Stomach (tissue), 9 donors: Measurements from ENCODE around the gene SLC25A6. TPM values are rescaled to one million over a fixed set of nuclear protein-coding genes. Genes with fewer than 3 reads are reported as not detected.

Experiments
- DNase-seq, 2 donors: peaks; one replicate each; pipeline versions ENCODE4 v3.0.0 to v3.0.0-alpha.2; 2013 to 2019
- H3K27ac ChIP-seq, 5 donors: fragments of 200-600 bp in 4 of 5; sonication (generic) in 4 of 5; one replicate each; pipeline ENCODE4 v1.5.1; 2013 to 2019; ENCODE audit warnings: mild to moderate bottlenecking in 1 of 5, moderate library complexity in 1 of 5
- H3K27me3 ChIP-seq, 3 donors: fragments of 200-600 bp; sonication (generic); one replicate each; pipeline ENCODE4 v1.5.1; 2017 to 2019; ENCODE audit warnings: mixed run types in 1 of 3
- H3K36me3 ChIP-seq, 4 donors: fragments of 200-600 bp; sonication (generic); 1 replicate in 3 of 4; 2 replicates in 1 of 4; pipeline ENCODE4 v1.5.1; 2016 to 2019
- H3K4me1 ChIP-seq, 4 donors: fragments of 200-600 bp; sonication (generic); one replicate each; pipeline ENCODE4 v1.5.1; 2016 to 2019
- H3K4me3 ChIP-seq, 4 donors: fragments of 200-600 bp; sonication (generic) in 3 of 4; one replicate each; pipeline ENCODE4 v1.5.1; 2016 to 2019; ENCODE audit warnings: mild to moderate bottlenecking in 1 of 4
- H3K9me3 ChIP-seq, 4 donors: fragments of 200-600 bp; sonication (generic); one replicate each; pipeline ENCODE4 v1.5.1; 2016 to 2019
- EP300 ChIP-seq: sonication (generic); formaldehyde crosslinking; IDR thresholded peaks from one replicate; pipeline ENCODE4 v1.6.1; 2017; ENCODE audit warnings: antibody characterized with exemption
- POLR2A ChIP-seq, 4 donors: fragments of 450-650 bp; IDR thresholded peaks; one replicate each; pipeline ENCODE4 v1.6.1; 2016; ENCODE audit warnings: antibody characterized with exemption in 4 of 4, control low read depth in 2 of 4, mild to moderate bottlenecking in 1 of 4, moderate library complexity in 1 of 4
- POLR2AphosphoS5 ChIP-seq, 3 donors: sonication (generic); formaldehyde crosslinking; IDR thresholded peaks; one replicate each; pipeline ENCODE4 v1.6.1; 2016; ENCODE audit warnings: antibody characterized with exemption in 3 of 3
- WGBS, 5 donors: extraction: QIAGEN DNeasy Blood & Tissue Kit in 3 of 5; methylation state at CpG; one replicate each; pipeline versions ENCODE4 v1.1.5 to v1.1.7; 2013 to 2018; 5-methylcytosine and 5-hydroxymethylcytosine counted together
- intact Hi-C: fragments of 100-400 bp; cut with DNase I; formaldehyde crosslinking; loops from one replicate; pipeline ENCODE4 v1.15.1; 2023; ENCODE audit warnings: low total_unique reads
- polyA plus RNA-seq, 3 donors: library from polyadenylated mRNA; stranded (reverse); fragments of 200-250 nt; gene quantifications; one replicate each; pipeline ENCODE4 v1.2.3, GENCODE V29; 2013
- total RNA-seq, 5 donors: library from RNA; depleted of rRNA; stranded (reverse); fragments of >200 nt; gene quantifications; one replicate each; pipeline versions ENCODE4 v1.1.0 to v1.2.3, GENCODE V29; 2014 to 2016
- TF ChIP-seq, protein P1 (sequence below), 7 experiments: fragments of 450-650 bp in 4 of 7; fragments of 200-600 bp in 3 of 7; sonication (generic) in 3 of 7; IDR thresholded peaks; one replicate each; pipeline ENCODE4 v1.5.1; 2016 to 2019; ENCODE audit warnings: antibody characterized with exemption in 7 of 7, control low read depth in 2 of 7, mild to moderate bottlenecking in 1 of 7
- donor health status: healthy with polysubstance abuse.
- donor health status: Bipolar disorder and iron deficiency.
- donor health status: healthy.

SLC25A6 gene
- total and polyA plus RNA-seq, 8 donors: 119 to 707 (median 467) TPM

- WGBS, 5 donors: 73 to 93% (median 87%) methylated on average over 4 of the region's 4 CpGs
- intact Hi-C loops: no loop called here
- H3K4me3 ChIP-seq: no peak overlapping the region
- H3K36me3 ChIP-seq: peaks cover 7 to 53% (median 41%) of the 10 kb centered on the region in 4 donors
- H3K4me1 ChIP-seq: no peaks in the 10 kb centered on the region
- no peaks in the 10 kb centered on the region for H3K27me3 ChIP-seq
- no peak overlapping the region for H3K27ac ChIP-seq
- TF ChIP-seq EP300 (no peak), POLR2A (IDR thresholded peaks at IDR 0.05) (no peak), POLR2AphosphoS5 (IDR thresholded peaks at IDR 0.05) (no peak)
- TF ChIP-seq, protein P1, sequence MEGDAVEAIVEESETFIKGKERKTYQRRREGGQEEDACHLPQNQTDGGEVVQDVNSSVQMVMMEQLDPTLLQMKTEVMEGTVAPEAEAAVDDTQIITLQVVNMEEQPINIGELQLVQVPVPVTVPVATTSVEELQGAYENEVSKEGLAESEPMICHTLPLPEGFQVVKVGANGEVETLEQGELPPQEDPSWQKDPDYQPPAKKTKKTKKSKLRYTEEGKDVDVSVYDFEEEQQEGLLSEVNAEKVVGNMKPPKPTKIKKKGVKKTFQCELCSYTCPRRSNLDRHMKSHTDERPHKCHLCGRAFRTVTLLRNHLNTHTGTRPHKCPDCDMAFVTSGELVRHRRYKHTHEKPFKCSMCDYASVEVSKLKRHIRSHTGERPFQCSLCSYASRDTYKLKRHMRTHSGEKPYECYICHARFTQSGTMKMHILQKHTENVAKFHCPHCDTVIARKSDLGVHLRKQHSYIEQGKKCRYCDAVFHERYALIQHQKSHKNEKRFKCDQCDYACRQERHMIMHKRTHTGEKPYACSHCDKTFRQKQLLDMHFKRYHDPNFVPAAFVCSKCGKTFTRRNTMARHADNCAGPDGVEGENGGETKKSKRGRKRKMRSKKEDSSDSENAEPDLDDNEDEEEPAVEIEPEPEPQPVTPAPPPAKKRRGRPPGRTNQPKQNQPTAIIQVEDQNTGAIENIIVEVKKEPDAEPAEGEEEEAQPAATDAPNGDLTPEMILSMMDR (IDR thresholded peaks at IDR 0.05): no peak
- H3K9me3 ChIP-seq: peaks cover 6 to 11% (median 10%) of the 10 kb centered on the region in 4 donors
- no peak for DNase-seq
Measured at GRCh38 chrX:1359477-1359873, 32.4 kb downstream of the SLC25A6 start.

DNA sequence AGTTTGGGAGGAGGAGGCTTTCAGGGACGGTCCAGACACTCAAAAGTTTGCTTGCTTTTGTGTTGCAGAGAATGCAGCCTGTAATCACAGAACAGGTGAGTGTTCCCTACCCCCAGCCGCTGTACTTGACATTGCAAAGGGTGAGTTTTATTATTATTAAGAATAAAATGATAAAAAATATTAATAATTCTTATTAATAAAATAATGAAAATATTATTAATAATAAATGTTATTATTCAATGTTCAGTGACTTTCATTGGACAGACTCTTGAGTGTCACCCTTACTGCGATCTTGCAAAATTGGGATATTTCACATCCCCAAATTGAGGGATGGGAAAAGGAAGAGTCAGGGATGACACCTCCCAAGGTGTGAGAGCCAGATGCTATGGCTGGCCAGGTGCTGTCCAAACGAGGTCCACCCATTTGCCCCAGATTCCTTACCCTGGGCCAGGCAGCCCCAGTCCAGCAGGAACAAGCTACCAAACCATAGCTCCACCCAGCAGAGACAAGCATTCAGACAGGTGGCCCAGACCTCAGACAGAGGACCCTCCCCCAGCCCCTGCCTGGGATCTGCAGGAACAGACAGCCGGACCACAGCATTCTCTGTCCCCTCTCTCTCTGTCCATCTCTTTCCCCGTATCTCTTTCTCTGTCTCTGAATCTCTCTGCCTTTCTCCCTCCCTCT is 33.0 kb downstream of the SLC25A6 start:
- intact Hi-C loops: no loop called here
- TF ChIP-seq POLR2A (IDR thresholded peaks at IDR 0.05): no peak
- no peak for TF ChIP-seq POLR2AphosphoS5 (IDR thresholded peaks at IDR 0.05)
- no peak for TF ChIP-seq EP300
- TF ChIP-seq, protein P1 (IDR thresholded peaks at IDR 0.05): no peak
- H3K36me3 ChIP-seq: peaks cover 7 to 48% (median 35%) of the 10 kb centered on the region in 4 donors
- H3K27ac ChIP-seq: no peak overlapping the region
- no peak overlapping the region for H3K4me3 ChIP-seq
- no peaks in the 10 kb centered on the region for H3K4me1 ChIP-seq
- DNase-seq: no peak
- peaks cover 6 to 11% (median 10%) of the 10 kb centered on the region in 4 donors for H3K9me3 ChIP-seq
- H3K27me3 ChIP-seq: no peaks in the 10 kb centered on the region
- 78 to 89% (median 80%) methylated on average over 6 of the region's 6 CpGs for WGBS, 5 donors

GRCh38 chrX:1357993-1358392 is 33.9 kb downstream of the SLC25A6 start:
- peaks cover 7 to 42% (median 28%) of the 10 kb centered on the region in 4 donors for H3K36me3 ChIP-seq
- no peaks in the 10 kb centered on the region for H3K27me3 ChIP-seq
- intact Hi-C loops: no loop called here
- H3K9me3 ChIP-seq: peaks cover 6 to 11% (median 10%) of the 10 kb centered on the region in 4 donors
- H3K27ac ChIP-seq: no peak overlapping the region
- no peak overlapping the region for H3K4me3 ChIP-seq
- DNase-seq: no peak
- no peak for TF ChIP-seq EP300
- TF ChIP-seq POLR2AphosphoS5 (IDR thresholded peaks at IDR 0.05): no peak
- TF ChIP-seq, protein P1 (IDR thresholded peaks at IDR 0.05): no peak
- no peak for TF ChIP-seq POLR2A (IDR thresholded peaks at IDR 0.05)
- no peaks in the 10 kb centered on the region for H3K4me1 ChIP-seq
- WGBS, 5 donors: 92 to 98% (median 97%) methylated on average over 10 of the region's 10 CpGs

- no peaks in the 10 kb centered on the region for H3K27me3 ChIP-seq
- 23 to 43% (median 38%) methylated on average over 10 to 11 of the region's 11 CpGs for WGBS, 5 donors
- H3K27ac ChIP-seq: no peak overlapping the region
- H3K36me3 ChIP-seq: peaks cover 7 to 33% (median 20%) of the 10 kb centered on the region in 4 donors
- DNase-seq: no peak
- peaks cover 6 to 11% (median 10%) of the 10 kb centered on the region in 4 donors for H3K9me3 ChIP-seq
- no peak overlapping the region for H3K4me3 ChIP-seq
- TF ChIP-seq POLR2A (IDR thresholded peaks at IDR 0.05) (no peak), POLR2AphosphoS5 (IDR thresholded peaks at IDR 0.05) (no peak), EP300 (no peak)
- TF ChIP-seq, protein P1 (IDR thresholded peaks at IDR 0.05): no peak
- H3K4me1 ChIP-seq: no peaks in the 10 kb centered on the region
- intact Hi-C loops: no loop called here
Measured at GRCh38 chrX:1355131-1356046, 36.5 kb downstream of the SLC25A6 start.
